ENCODE data around the gene COBL. TPM values are rescaled to one million over a fixed set of nuclear protein-coding genes. Genes with fewer than 3 reads are reported as not detected.

Gene COBL, protein sequence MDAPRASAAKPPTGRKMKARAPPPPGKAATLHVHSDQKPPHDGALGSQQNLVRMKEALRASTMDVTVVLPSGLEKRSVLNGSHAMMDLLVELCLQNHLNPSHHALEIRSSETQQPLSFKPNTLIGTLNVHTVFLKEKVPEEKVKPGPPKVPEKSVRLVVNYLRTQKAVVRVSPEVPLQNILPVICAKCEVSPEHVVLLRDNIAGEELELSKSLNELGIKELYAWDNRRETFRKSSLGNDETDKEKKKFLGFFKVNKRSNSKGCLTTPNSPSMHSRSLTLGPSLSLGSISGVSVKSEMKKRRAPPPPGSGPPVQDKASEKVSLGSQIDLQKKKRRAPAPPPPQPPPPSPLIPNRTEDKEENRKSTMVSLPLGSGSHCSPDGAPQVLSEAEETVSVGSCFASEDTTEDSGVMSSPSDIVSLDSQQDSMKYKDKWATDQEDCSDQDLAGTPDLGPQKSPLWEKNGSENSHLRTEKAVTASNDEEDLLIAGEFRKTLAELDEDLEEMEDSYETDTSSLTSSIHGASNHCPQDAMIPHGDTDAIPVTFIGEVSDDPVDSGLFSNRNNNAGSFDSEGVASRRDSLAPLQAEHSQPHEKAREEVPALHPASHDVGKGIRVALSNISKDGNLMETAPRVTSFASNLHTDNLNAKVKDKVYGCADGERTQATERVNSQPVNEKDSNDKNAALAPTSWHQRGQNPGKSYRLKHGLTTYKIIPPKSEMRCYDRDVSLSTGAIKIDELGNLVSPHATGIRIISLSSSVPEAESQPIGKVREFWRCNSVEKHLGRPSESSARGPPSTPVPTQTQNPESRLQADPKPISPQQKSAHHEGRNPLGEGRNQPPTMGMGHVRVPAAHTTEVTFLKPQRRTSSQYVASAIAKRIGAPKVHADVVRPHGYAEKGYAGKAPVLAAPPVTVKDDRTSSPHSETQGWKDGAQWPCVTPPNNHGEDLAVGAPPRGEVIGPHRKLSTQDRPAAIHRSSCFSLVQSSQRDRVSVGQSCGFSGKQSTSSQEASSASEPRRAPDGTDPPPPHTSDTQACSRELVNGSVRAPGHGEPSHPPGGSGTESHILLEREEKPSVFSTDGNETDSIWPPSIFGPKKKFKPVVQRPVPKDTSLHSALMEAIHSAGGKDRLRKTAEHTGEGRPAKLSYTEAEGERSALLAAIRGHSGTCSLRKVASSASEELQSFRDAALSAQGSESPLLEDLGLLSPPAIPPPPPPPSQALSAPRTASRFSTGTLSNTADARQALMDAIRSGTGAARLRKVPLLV
- total RNA-seq (0.69 and 0.70 TPM in 2 replicates), polyA plus RNA-seq (0.07 TPM in 2 replicates)

DNA sequence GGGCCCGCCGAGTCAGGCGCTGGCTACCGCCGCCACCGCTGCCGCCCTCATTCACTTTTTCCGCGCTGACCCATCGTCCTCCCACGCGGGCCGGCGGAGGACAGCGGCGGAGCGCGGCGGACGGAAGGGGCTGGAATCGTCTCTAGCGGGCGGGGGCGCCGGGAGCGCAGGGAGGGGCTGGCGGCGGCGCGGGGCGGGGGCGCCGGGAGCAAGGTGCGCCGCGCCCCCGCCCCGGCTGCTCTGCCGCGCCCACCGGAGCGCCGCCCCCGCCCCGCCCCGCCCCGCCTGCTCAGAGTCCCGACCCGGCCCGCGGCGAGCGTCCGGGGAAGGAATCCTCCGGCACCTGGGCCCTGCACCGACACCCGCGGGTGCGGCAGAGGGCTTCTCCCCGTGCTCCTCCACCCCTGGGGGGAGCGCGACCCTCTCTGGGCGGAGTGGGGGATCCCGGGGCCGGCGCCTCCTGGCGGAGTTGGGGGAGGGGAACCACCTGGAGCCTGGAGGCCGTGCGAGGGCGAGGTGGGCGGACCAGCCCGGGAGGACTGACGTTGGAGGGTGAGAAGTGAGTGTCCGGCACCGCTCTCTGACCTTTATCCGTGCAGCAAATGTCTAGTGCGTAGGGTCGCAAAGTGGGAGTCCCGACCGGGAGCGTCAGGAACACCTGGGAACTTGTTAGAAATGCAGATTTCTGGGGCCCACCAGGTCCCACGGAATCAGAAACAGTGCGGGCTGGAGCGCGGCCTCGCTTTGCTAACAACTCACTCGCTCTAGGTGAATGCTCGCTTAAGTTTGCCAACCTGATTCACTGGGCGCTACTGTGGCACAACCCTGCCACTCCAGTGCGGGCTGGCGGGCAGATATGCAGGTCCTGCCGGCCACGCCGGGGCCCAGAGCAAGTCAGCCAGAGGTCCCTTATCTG is at the start of gene COBL:
TSS of gene COBL (minus strand) at position 144 of the 916 bp plus-strand sequence. CDS start 176 bp downstream, outside the sequence.
- Histone ChIP-seq H3K27me3 (peaks cover 84% of the 10 kb centered on the region), H3K36me3 (no peaks in the 10 kb centered on the region), H3K4me3 (peak within 1 kb of the TSS; percentile 65), H3K27ac (no peak within 1 kb of the TSS), H3K4me1 (ENCODE audit: low read depth) (no peaks in the 10 kb centered on the region), H3K9me3 (ENCODE audit: low read depth) (no peaks in the 10 kb centered on the region)
- TF ChIP-seq, protein P1, sequence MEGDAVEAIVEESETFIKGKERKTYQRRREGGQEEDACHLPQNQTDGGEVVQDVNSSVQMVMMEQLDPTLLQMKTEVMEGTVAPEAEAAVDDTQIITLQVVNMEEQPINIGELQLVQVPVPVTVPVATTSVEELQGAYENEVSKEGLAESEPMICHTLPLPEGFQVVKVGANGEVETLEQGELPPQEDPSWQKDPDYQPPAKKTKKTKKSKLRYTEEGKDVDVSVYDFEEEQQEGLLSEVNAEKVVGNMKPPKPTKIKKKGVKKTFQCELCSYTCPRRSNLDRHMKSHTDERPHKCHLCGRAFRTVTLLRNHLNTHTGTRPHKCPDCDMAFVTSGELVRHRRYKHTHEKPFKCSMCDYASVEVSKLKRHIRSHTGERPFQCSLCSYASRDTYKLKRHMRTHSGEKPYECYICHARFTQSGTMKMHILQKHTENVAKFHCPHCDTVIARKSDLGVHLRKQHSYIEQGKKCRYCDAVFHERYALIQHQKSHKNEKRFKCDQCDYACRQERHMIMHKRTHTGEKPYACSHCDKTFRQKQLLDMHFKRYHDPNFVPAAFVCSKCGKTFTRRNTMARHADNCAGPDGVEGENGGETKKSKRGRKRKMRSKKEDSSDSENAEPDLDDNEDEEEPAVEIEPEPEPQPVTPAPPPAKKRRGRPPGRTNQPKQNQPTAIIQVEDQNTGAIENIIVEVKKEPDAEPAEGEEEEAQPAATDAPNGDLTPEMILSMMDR (IDR thresholded peaks at IDR 0.05; ENCODE audit: low read depth, low read length) = no peak
- DNase-seq (ENCODE audit: low read depth in 1 of 2, low spot score in 1 of 2) = peak in 1 of 2 donors; percentile 52

DNA sequence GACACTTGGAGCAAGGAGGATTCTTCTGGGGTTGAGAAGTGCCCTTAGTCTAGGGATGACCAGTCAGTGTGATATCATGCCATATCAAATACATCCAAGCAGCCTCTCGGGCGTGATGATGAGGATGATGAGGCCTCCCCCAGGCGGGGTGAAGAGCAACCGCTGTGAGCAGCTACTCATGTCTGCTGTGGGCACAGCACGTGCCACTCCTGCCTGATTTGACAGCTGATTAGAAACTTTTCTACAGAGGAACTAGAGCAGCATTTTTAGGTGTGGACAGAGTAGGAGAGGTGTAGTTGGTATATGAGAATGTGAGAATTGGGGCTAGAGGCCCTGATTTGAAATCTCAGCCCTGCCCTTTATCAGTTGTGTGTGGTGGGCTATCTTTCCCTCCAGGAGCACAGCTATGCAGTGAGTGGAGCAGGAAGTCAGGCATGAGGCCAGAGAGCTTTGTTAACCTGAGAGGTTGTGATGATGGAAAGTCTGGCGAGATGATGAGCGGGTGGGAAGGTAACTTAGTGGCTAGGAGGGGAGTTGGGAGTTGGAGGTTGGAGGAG is 49.6 kb upstream of the COBL start:
- DNase-seq (ENCODE audit: low read depth in 1 of 2, low spot score in 1 of 2) = no peak
- no peaks in the 10 kb centered on the region for H3K27me3 ChIP-seq
- H3K4me1 ChIP-seq (ENCODE audit: low read depth) = peaks cover 4% of the 10 kb centered on the region
- TF ChIP-seq, protein P1 (IDR thresholded peaks at IDR 0.05; ENCODE audit: low read depth, low read length) = no peak
- H3K27ac ChIP-seq = no peak overlapping the region
- H3K9me3 ChIP-seq (ENCODE audit: low read depth) = no peaks in the 10 kb centered on the region
- no peaks in the 10 kb centered on the region for H3K36me3 ChIP-seq
- no peak overlapping the region for H3K4me3 ChIP-seq

DNA sequence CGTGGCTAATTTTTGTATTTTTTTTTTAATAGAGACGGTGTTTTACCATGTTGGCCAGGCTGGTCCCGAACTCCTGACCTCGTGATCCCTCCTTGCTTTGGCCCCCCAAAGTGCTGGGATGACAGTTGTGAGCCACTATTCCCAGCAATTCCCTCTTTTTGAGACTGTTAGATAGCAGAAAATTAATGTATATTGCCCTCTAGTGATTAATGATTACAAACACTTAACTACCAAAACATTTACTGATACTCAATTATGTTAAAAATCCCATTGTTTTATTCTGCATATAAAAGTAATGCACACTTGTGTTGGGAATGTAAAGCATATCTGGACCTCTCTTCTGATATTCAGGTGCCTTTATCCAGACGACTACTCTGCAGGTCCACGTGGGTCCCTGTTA is 41.2 kb upstream of the COBL start:
- TF ChIP-seq, protein P1 (IDR thresholded peaks at IDR 0.05; ENCODE audit: low read depth, low read length) = no peak
- no peak for DNase-seq (ENCODE audit: low read depth in 1 of 2, low spot score in 1 of 2)
- Histone ChIP-seq H3K36me3 (no peaks in the 10 kb centered on the region), H3K4me1 (ENCODE audit: low read depth) (no peaks in the 10 kb centered on the region), H3K4me3 (no peak overlapping the region), H3K27ac (no peak overlapping the region), H3K9me3 (ENCODE audit: low read depth) (no peaks in the 10 kb centered on the region), H3K27me3 (no peaks in the 10 kb centered on the region)

DNA sequence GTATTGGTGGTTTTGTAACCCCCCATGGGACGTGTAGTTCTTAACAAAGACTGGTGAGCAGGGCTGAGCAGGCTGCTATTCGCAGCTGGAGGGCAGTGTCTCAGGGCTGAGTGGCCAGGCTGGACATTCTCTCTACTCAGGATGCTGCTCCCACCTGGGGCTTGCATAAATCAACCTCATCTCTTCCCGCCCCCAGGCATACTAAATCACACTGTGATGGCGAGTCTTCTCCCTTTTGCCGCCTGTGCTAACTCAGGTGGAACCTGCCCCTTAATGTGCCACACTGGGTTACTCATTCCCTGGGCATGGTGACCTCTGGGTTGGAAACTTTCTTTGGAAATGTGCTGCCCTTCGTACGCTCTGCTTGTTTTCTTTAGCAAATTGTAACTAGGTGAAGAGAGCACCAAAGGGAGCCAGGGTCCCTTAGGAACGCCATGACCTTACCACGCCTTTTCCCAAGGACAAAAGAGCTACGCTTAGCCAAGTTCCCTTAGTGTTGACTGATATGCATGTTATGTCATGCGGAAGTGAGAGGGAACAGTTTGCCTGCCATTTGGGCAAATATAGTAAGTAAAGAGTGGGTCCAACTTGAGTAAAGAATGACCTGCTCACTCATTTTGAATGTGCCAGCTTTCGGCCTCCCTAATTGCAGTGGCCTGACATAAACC is 40.4 kb upstream of the COBL start:
- H3K4me1 ChIP-seq (ENCODE audit: low read depth) = no peaks in the 10 kb centered on the region
- H3K27me3 ChIP-seq = no peaks in the 10 kb centered on the region
- no peak overlapping the region for H3K4me3 ChIP-seq
- TF ChIP-seq, protein P1 (IDR thresholded peaks at IDR 0.05; ENCODE audit: low read depth, low read length) = no peak
- H3K9me3 ChIP-seq (ENCODE audit: low read depth) = no peaks in the 10 kb centered on the region
- H3K36me3 ChIP-seq = no peaks in the 10 kb centered on the region
- no peak overlapping the region for H3K27ac ChIP-seq
- no peak for DNase-seq (ENCODE audit: low read depth in 1 of 2, low spot score in 1 of 2)
